ENCODE measurements around the gene SENP8. TPM values are rescaled to one million over a fixed set of nuclear protein-coding genes. Genes with fewer than 3 reads are reported as not detected.

SENP8 gene
- total and polyA plus RNA-seq, 2 of the 13 experiments (the other 11 are each of a cell fraction or from before 2014, with no cell fraction given) = 2.7 to 3.0 TPM

- TF ChIP-seq ZNF101 (CRISPR knock-in tag; IDR thresholded peaks at IDR 0.05; ENCODE audit: borderline replicate concordance, low read depth) (no peak), TEAD2 (CRISPR knock-in tag; IDR thresholded peaks at IDR 0.05) (no peak), ATF5 (CRISPR knock-in tag; IDR thresholded peaks at IDR 0.05; ENCODE audit: low read depth) (no peak), ZFP62 (CRISPR knock-in tag; IDR thresholded peaks at IDR 0.05) (no peak), ZFP90 (CRISPR knock-in tag; IDR thresholded peaks at IDR 0.05; ENCODE audit: borderline replicate concordance) (no peak), ZNF224 (CRISPR knock-in tag; IDR thresholded peaks at IDR 0.05) (no peak), PRDM4 (CRISPR knock-in tag; IDR thresholded peaks at IDR 0.05; ENCODE audit: borderline replicate concordance) (no peak), ZNF646 (CRISPR knock-in tag; IDR thresholded peaks at IDR 0.05) (no peak), SKIL (CRISPR knock-in tag; IDR thresholded peaks at IDR 0.05; ENCODE audit: borderline replicate concordance) (no peak), ZUFSP (CRISPR knock-in tag; IDR thresholded peaks at IDR 0.05; ENCODE audit: borderline replicate concordance) (no peak)
Measured at GRCh38 chr15:72118017-72118978, at the start of gene SENP8, which contains the start of gene MYO9A (continued).

Measured in HepG2 (cell line).